Activated CD4-positive, CD25-positive, alpha-beta regulatory T cell (primary cell): Measurements from ENCODE around the gene RPS6KA3.
"Not testable (repeated sequence)": the region's sequence is repeated elsewhere in the genome, so short reads cannot be mapped to it uniquely, and the experiment has no call there.

Source experiments
- DNase-seq, 4 experiments: peaks; one replicate each; lab custom pipeline; 2025; lab: John Stamatoyannopoulos, UW

RPS6KA3 gene

DNA sequence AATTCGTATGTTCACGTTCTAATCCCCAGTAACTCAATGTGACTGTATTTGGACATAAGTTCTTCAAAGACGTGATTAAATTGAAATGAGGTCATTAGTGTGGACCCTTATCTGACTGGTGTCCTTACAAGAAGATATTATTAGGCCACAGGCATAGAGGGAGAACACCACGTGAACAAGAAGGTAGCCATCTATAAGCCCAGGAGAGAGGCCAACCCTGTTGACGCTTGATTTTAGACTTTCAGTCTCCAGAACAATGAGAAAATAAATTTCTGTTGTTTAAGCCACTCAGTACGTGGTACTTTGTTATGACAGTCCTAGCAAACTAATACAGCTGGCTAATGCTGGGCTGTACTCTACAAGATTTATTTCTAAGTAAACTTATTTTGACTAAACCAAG, 123.6 kb downstream of the RPS6KA3 start:
- DNase-seq = no peak

DNA sequence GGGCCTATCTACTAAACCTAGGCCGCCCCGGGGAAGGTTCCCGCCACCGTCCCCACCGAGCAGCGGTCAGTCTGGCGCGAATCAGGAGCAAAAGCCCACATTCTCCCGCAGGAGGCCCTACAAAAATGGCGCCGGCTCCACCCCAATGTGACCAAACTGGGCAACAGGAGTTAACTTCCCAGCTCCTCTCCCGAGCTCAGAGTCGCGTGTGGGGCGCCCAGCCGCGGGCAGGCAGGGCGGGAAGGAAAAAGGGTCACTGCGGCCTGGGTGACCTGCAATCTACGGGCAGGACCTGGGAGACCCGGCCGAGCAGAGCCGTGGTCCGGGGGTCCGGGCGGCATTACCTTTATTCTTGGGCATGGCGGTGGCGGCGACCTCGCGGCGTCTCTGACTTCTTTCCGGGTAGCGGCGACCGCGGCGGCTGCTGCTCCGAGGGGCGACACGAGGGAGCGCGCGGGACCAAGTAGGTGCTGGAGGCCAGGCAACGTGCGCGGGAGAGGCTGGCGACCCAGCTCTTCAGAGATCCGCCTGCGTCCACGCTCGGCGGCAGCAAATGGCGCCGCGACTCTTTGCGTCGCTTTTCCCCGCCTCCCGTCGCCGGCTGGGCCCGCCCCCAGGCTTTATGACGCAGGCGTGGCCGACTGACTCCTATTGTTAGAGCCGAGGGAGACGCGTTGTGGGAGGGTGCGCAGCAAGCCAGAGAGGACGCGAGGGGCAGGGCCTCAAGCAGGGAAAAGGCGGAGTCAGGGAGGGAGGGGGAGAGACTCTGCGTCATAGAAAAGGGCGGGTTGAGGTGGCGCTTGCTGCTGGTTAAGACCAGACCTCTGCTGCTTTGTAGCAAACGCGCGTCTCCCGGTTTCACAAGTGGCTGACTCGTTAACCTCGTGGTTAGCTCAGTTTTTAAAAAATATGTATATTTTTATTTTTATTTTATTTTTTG, 125.2 kb downstream of the RPS6KA3 start, which contains the start of gene EIF1AX:
EIF1AX (minus strand) TSS at position 558 of the 940 bp plus-strand sequence; CDS start at position 360, 198 bp downstream.
- peak; percentile 74 to 90 (median 86) for DNase-seq

DNA sequence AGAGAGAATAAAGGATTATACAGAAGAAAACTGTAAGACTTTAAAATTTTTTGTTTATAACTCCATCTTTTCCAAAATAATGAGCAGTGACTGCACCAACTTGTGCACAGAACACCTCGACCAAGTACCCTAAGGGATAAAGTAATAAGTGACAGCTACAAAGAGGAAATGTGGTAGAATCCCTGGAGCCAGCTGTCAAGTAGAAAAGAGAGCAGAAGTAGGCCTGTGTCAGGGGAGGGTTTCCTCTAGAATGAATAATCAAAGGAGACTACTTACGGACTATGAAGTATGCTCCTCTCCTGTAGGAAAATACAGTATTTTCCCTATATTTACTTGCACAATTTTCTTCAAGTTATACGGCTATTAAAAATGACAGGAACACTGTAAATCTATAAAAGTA, 126.3 kb downstream of the RPS6KA3 start:
- DNase-seq = no peak

DNA sequence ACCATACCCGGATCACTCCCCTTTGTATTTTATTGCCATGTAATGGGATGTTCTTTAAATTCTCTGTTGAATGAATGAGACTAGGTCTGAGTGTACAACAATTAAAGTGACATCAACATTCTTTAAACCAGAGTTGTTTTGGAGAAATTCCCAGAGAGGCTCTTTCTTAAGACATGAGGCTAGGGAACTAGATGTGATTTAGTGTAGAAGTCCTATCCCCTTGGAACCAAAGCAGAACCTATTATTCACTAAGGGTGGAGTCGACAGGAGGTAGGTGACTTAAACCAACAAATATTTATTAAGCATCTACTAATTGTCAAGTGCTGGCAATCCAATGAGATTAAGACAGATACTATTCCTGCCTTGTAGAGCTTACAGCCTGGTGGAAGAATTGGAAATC, 126.7 kb downstream of the RPS6KA3 start:
- DNase-seq = no peak

DNA sequence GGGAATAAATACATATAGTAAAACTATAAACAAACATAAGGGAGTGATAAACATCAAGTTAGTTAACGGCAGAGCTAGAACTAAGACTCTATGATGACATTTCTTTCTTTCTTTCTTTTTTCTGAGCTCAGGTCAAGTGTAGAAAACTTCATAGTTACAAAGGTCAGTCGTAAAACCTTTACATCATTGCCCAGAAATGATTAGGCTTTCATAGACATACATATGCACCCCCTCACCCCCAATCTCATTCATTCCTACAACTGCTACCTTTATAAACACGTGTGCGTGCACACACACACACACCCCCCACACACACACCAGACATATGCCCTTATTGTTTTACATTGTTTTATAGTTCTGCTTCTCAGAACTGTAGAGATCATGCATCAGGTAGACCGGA, 130.8 kb downstream of the RPS6KA3 start:
- DNase-seq = no peak

DNA sequence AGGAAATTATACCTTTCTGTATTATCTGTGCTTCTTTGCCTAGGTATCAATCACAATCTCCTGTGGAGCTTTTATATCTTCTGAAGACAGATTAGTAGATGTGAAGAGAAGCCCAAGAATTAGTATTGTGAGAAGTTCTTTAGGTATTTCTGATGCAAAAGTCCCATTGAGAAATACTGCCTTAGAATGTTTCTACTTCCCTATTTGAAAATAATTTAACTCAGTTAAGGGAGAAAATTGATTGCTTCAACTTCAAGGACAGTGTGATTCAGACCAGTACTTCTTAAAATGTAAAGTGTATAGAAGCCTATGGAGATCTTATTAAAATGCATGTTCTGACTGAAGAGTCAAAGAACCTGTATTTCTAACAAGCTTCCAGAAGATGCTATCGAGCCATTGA, 134.0 kb downstream of the RPS6KA3 start:
- DNase-seq = no peak

DNA sequence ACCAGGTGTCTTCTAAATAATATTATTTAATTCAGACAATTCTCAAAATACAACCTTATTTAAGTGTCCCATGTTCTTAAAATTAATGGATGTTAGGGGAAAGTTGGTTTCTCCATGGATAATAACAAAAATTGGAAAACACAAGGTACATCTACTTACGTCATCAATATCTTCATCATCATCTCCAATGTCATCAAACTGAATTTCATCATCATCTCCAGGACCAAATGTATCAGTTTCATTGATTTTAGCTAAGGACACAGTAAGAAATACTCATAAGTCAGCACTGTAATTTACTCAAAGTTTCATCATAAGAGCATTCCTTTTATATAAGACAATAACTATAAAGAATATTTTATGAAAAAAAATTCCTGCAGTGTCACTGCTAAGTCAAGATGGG, 136.4 kb downstream of the RPS6KA3 start:
- no peak for DNase-seq

DNA sequence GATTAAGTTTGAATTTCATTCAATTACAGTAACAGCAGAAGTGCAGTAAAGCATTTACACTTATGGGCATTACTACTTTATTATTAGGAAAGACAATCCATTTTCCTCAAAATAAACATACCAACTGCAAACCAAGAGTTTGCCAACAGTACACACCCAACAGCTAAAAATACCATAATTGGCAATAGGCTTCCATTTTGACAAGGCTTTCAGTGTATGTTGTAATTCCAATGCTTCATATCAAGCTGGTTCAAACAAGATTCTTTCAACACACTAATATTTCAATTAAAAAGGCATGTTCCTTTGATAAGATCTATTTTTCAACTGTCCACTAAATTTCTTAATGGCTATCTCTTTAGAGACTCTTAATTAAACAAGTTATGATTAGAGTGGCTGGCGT, 137.2 kb downstream of the RPS6KA3 start:
- DNase-seq = no peak

DNA sequence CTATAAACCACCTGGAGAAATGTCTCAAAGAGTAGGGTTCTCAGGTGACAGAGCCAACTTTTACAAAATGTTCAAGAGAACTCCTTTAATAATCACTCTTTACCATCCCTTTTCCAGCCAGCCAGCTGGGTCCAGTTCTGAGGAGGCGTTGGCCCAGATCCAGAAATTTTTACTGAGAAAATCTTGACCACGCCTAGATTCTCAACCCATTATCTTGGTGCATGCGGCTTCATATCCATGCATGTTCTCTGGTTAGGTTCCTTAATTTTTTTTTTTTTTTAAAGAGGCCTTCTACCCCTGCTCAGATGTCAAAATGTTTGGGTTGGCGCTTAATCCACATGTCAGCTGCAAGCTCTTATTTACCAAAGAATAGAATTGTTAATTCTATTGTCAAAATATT, 138.0 kb downstream of the RPS6KA3 start:
- no peak for DNase-seq

DNA sequence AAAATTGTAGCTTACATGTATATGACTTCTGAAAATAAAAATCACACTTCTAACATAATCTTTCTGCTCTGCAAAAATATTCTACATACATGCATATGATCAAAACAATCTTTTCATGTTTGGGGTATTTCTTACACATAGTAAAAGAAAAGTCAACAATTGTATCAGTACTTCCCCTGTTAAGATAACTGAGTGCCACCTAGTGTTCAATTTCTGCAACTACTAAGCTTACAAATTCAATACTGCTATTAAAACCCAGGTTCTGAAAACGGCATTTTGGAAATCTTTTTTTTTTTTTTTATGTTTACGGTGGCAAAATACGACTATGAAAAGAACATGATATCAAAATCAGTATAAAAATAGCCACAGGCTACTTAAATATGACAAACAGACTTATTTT, 139.3 kb downstream of the RPS6KA3 start:
- not testable (repeated sequence) for DNase-seq

DNA sequence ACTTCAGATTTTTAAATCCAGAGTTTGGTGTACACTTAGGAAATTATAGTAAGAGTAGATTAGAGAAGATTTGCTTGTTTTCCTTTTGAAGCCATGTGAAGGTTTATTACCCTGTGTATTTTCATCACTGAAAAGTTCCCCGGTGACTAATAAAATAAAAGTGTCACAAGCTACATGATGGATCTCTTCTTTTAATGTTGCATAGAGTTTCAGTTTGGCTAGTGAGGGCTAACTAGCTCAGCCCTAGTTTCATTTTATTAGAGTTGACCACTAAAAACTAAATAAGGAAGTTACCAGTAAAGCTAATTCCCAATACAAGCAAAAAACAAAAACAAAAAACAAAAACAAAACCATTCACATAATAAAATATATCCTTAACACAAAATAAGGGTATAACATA, 139.9 kb downstream of the RPS6KA3 start:
- not testable (repeated sequence) for DNase-seq

DNA sequence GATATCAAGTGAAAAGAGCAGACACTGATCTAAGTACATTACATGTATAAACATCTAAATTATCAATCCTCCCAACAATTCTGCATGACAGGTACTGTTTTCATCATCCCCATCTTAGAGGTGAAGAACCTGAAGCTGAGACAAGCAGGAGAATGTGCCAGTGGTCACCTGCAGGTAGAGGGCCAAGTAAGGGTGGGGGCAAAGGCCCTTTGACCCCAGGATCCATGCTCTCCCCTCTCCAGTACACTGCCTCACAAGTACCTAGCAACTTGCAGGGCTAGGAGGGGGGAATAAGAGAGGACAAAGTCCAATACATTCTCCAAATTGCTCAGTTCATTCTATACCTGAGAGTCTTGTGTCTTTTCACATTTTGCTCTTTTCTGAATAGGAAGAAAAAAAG, 141.7 kb downstream of the RPS6KA3 start:
- no peak for DNase-seq

DNA sequence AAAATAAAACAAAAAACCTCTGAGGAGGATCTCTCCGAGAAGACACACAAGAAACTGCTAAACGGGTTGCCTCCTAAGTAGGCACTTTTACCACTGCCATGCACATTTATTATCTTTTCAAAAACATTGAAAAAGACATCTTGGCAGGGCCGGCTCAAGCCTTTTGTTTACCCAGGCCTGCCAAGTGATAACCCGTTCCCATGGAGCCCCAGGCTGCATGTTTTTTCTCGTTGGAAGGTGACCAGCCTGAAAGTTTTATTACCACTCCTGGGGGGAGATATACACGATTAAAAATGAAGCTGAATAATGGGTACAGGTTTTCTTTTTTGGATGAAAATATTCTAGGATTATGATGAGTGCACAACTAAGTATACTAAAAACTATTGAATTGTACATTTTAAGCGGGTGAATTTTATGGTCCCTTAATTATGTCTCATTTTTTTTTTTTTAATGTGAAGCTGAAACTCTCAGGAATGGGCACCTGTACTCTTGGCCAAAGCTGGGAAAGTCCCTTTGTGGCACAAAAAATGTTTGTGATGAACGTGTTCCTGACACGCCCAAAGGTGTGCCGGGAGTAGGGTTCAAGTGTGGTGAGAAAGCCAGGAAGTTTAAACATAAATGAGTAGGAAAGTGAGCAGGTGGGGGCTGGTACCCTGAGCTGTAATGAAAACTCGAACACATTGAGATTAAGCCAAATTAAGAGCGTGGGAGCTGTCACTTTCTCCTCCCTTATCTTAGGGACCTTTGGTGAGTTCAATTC, 148.5 kb downstream of the RPS6KA3 start:
- no peak for DNase-seq

DNA sequence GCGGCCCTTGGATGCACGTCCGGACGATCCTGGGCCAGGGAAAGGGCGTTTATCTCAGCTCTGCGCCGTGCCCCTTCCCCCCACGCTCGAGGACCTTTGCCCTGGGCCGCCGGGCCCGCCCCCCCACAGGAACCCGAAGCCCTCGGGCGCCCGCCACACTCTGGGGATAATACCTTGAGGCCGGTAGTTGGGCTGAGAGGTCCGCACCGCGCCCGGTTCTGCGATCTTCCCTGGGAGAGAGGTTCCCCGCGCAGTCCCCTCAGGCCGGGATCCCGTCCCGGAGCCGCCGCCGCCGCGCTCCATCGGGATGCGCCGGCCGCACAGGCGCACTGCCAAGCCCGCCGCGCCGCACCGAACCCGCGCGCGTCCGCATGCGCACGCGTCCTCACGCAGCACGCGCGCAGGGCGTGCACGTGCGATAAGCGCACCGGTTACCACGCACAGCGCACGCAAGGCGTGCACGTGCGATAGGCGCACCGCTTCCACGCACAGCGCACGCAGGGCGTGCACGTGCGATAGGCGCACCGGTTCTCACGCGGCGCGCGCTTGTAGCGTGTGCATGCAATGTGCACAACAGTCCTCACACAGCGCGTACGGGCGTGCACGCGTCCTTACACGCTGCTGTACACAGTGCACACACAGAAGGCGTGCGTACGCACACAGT, 150.0 kb downstream of the RPS6KA3 start, which contains the start of gene MAP7D2:
MAP7D2 (minus strand) TSS at position 331 of the 664 bp plus-strand sequence; CDS start at position 303, 28 bp downstream.
- no peak for DNase-seq

DNA sequence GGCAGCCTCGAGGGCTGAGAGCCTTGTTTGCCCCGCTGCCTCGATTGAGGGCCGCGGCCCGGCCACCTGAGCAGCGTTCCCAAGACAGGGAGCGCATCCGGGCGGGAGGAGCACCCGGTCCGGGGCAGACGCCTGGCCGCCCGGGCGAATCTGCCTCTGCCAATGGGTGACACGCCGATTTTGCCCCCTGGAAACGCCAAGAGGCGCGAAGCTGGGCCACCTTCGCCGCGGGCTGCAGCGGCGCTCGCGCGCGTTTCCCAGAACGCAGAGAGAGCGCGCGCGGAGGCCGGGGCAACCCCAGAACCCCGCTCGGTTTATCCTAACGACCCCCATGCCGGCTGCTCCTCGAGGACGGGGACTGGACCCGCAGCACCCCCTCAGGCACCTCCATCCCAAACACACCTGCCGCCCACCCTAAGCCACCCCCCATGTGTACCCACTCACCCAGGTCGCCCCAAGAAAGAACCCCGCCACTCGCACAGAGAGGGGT, 150.6 kb downstream of the RPS6KA3 start:
- no peak for DNase-seq

DNA sequence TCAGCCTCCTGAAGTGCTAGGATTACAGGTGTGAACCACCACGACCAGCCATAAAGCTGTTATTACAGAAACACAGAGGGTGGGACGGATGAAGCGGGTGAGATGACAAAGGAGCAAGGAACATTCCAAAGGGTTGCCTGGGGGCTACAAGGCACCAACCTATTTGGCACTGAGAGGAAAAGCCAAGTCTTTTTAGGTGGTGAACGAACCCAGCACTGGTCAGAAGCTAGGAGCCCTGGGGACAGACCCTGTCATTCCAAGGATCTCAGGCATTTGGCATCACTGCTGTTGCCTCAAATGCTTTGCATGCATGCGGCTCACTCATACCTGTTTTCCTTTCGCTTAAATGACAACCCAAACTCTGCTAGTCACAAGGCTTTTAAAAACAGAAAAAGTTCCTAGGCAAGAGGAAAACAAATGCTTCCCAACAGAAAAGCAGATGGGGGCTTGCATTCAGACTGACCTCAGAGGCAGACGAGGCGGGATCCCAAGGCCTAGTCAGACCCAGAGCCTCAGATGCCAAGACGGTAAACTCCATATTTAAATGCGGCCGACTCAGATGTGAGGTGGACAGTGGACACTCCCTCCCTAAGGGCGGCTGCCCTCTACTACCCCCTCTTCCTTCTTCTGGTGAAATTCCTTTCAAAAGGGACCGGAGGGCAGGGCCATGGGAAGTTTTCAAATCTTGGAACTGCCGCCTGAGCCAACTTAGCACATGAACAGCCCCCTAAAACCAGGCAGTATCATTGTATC, 154.5 kb downstream of the RPS6KA3 start:
- DNase-seq = no peak

DNA sequence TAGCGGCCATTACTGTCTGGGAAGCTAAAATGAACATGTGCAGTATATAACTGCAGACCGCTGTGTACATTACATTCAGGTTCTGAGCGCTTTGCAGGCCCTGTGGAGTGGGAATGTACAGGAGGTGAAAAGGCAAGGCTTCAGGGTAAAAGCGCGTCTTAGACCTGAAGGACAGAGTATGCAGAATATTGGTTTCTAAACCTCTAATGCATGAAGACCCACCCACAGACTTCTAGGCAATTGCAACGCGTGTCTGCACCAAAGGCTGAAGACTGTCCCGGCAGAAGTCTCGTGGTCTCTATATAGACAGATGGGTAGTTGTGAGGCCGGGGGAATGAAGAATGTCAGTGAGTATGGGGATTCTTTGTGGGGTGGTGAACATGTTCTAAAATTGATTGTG, 155.4 kb downstream of the RPS6KA3 start:
- DNase-seq = no peak

DNA sequence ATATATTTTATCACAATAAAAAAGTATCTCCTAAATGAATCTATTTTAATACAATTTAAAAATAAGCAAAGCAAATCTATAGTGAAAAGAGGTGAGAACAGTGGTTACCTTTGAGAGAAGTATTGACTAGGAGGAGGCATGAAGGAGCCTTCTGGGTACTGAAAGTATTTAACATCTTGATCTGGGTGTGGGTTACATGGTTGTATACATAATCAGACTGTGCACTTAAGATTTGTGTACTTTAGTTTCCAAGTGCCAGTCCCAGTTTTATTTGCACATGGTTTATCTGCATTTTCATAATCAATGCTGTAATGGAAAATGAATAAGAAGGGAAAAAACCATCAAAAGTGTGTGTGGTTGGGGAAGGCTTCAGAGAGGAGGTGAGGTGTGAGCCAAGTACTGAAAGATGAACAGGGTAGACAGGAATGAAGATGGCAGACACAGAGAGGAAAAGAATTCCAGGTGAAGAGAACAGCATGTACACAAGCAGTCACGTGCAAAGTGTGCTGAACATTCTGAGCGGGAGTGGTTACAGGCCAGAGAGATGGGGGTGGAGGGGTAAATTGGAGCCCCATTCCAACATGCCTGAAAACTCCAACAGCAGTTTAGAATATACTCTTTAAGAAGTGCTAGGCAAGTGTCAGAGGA, 164.7 kb downstream of the RPS6KA3 start:
- DNase-seq = no peak
